CD4-positive, alpha-beta T cell (primary cell): Measurements from ENCODE around the gene ANKLE1. TPM values are rescaled to one million over a fixed set of nuclear protein-coding genes. Genes with fewer than 3 reads are reported as not detected.
"Not testable (repeated sequence)": the region's sequence is repeated elsewhere in the genome, so short reads cannot be mapped to it uniquely, and the experiment has no call there.

Experiments used
- ATAC-seq: fragments of 200-7000 bp; cut with Tn5 transposase; one replicate; pipeline ENCODE4 v1.10.0; 2022; ENCODE audit warnings: mild to moderate bottlenecking; ENCODE audit not compliant: poor library complexity
- CTCF ChIA-PET: fragments of 350-600 bp; sonication (Branson Sonifier 250); formaldehyde crosslinking; loops from one replicate; lab custom pipeline; 2021; ENCODE audit warnings: antibody characterized with exemption, inconsistent platforms; lab: Charles Lee
- POLR2A ChIA-PET: fragments of 350-600 bp; sonication (Branson Sonifier 250); formaldehyde crosslinking; loops from one replicate; lab custom pipeline; 2021; ENCODE audit warnings: antibody characterized with exemption, inconsistent platforms; lab: Charles Lee
- DNase-seq, 14 experiments: peaks; one replicate each; pipeline ENCODE4 v3.0.0-alpha.2; 2013 to 2020; ENCODE audit warnings: mixed read lengths in 2 of 14
- H3K27ac ChIP-seq, 2 donors: one replicate each; pipeline versions ENCODE4 v1.5.1 to v1.7.0; 2013; ENCODE audit warnings: low read length in 2 of 2, low read depth in 1 of 2, mild to moderate bottlenecking in 1 of 2
- H3K27me3 ChIP-seq, 2 experiments: 1 replicate in 1 of 2; 2 replicates in 1 of 2; pipeline versions ENCODE4 v1.6.1 to v1.7.0; 2013; ENCODE audit warnings: low read length in 2 of 2, control low read depth in 1 of 2, mild to moderate bottlenecking in 1 of 2, moderate library complexity in 1 of 2; ENCODE audit not compliant: insufficient read depth in 2 of 2, control insufficient read depth in 1 of 2
- H3K36me3 ChIP-seq: one replicate; pipeline ENCODE4 v1.6.1; 2013; ENCODE audit warnings: low read length, control low read depth; ENCODE audit not compliant: insufficient read depth
- H3K4me1 ChIP-seq: one replicate; pipeline ENCODE4 v1.6.1; 2013; ENCODE audit warnings: low read length, control low read depth; ENCODE audit not compliant: insufficient read depth
- H3K4me3 ChIP-seq: one replicate; pipeline ENCODE4 v1.5.1; 2013; ENCODE audit warnings: mild to moderate bottlenecking, low read length, moderate library complexity
- H3K9me3 ChIP-seq, 2 experiments: 1 replicate in 1 of 2; 2 replicates in 1 of 2; pipeline versions ENCODE4 v1.6.1 to v1.7.0; 2013; ENCODE audit warnings: low read length in 2 of 2, mild to moderate bottlenecking in 2 of 2, control low read depth in 1 of 2, moderate library complexity in 1 of 2; ENCODE audit not compliant: control insufficient read depth in 1 of 2, insufficient read depth in 1 of 2
- H3K27ac Mint-ChIP-seq: one replicate; pipeline ENCODE4 v1.8.0; 2020; ENCODE audit warnings: mixed read lengths
- H3K27me3 Mint-ChIP-seq: one replicate; pipeline ENCODE4 v1.8.0; 2021; ENCODE audit warnings: mixed read lengths
- H3K36me3 Mint-ChIP-seq: one replicate; pipeline ENCODE4 v1.8.0; 2021; ENCODE audit warnings: low read depth, mixed read lengths
- H3K4me1 Mint-ChIP-seq: one replicate; pipeline ENCODE4 v1.8.0; 2021; ENCODE audit warnings: low read depth, mixed read lengths
- H3K4me3 Mint-ChIP-seq: one replicate; pipeline ENCODE4 v1.8.0; 2020; ENCODE audit warnings: mild to moderate bottlenecking, mixed read lengths
- H3K9me3 Mint-ChIP-seq: one replicate; pipeline ENCODE4 v1.8.0; 2020; ENCODE audit warnings: mixed read lengths
- CTCF ChIP-seq: fragments of 200-600 bp; IDR thresholded peaks from one replicate; pipeline ENCODE4 v1.8.0; 2022; ENCODE audit warnings: antibody characterized with exemption, mild to moderate bottlenecking
- intact Hi-C, 2 experiments: fragments of 100-400 bp; cut with DNase I in 1 of 2; cut with micrococcal nuclease in 1 of 2; formaldehyde crosslinking; loops; one replicate each; pipeline versions ENCODE4 v1.15.1 to v1.9.0; 2023 to 2025; cut with DNase I, micrococcal nuclease
- total RNA-seq, 174 experiments: library from RNA in 2 of 174; stranded (reverse) in 2 of 174; gene quantifications; one replicate each; pipeline ENCODE4 v1.2.3 and lab custom pipeline; 2021 to 2026

The ANKLE1 gene
- total RNA-seq, 2 experiments from 2014 or later, result 0.85 to 1.9 TPM

DNA sequence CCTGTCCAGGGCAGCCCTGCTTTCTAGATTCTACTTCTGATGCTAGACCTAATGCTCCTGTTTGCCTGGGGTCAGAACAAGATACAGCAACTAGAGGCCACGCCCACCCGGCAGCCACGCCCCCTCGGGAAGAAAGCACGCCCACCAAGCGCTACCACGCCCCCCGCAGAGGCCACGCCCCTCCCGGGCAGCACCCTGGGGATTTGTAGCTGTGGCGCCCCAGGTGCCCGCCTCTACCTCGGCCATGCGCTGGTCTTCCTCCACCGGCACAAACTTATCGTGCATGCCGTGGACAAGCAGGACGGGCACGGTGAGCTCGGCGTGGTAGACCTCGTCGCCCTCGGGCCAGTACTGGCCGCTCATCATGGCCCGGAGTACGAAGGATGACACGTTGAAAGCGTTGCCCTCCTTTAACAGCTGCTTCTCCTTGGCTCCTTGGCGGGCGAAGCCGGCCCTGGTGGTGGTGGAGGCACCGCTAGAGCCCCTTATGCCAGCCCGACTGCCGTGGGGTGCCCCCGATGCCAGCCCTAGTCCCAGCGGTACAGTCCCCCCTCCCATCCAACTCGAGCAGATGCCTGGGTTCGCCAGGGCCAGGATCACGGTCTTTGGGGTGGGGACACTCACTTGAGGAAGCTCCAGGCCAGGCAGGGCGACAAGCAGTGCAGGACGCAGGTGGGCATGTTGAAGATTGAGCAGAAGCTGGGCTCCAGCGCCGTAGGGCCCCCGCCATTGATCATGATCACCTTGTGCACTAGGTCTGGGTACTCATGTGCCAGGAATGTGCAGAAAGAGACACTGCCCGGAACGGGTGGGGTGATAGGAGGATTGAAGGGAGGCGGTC is 12.6 kb downstream of the ANKLE1 start:
- Histone ChIP-seq H3K9me3 (peaks cover 0 to 9% of the 10 kb centered on the region in 2 experiments), H3K27me3 (no peaks in the 10 kb centered on the region), H3K36me3 (no peaks in the 10 kb centered on the region), H3K4me3 (no peak overlapping the region), H3K4me1 (peaks cover 18% of the 10 kb centered on the region), H3K27ac (no peak overlapping the region)
- intact Hi-C loops, result loop anchor here (5.0 kb wide), 2 partner anchors 43 to 173 kb away; partner anchors contain the start of gene GTPBP3 (in 1 of the 2)
- no peak overlapping the region for H3K4me3 Mint-ChIP-seq
- H3K27ac Mint-ChIP-seq, result no peak overlapping the region
- peak in 12 of 14 experiments; percentile 22 to 76 (median 40) for DNase-seq
- H3K4me1 Mint-ChIP-seq, result peaks cover 9% of the 10 kb centered on the region
- no peak for TF ChIP-seq CTCF
- H3K36me3 Mint-ChIP-seq, result no peaks in the 10 kb centered on the region
- no peak for ATAC-seq
- H3K27me3 Mint-ChIP-seq, result no peaks in the 10 kb centered on the region
- no peaks in the 10 kb centered on the region for H3K9me3 Mint-ChIP-seq
- CTCF ChIA-PET, result interaction anchor here (1.1 to 1.9 kb wide), 2 partner anchors 11 to 92 kb away, joined by 4 to 6 read pairs; partner anchors contain the start of gene MRPL34
- POLR2A ChIA-PET, result no interaction called here

GRCh38 chr19:17295551-17295950 is 13.8 kb downstream of the ANKLE1 start:
- H3K27ac Mint-ChIP-seq, H3K36me3 Mint-ChIP-seq, H3K9me3 ChIP-seq, H3K36me3 ChIP-seq, H3K27me3 ChIP-seq, H3K4me3 ChIP-seq, DNase-seq, H3K4me3 Mint-ChIP-seq, H3K4me1 Mint-ChIP-seq, H3K27ac ChIP-seq, H3K9me3 Mint-ChIP-seq, ATAC-seq, intact Hi-C loops, H3K27me3 Mint-ChIP-seq: not testable (repeated sequence)
- ChIA-PET POLR2A (interaction anchor here (0.7 kb wide), 1 partner anchor 80 kb away, joined by 3 read pairs; the partner anchor contains the start of gene USE1), CTCF (interaction anchor here (1.9 kb wide), 1 partner anchor 10 kb away, joined by 6 read pairs; the partner anchor contains the start of gene MRPL34)
- peaks cover 15% of the 10 kb centered on the region for H3K4me1 ChIP-seq

- no peak for ATAC-seq
- TF ChIP-seq CTCF, result no peak
- H3K9me3 ChIP-seq, result peaks cover 0 to 9% of the 10 kb centered on the region in 2 experiments
- CTCF ChIA-PET, result interaction anchor here (1.1 kb wide), 1 partner anchor 9 kb away, joined by 5 read pairs; the partner anchor contains the start of gene MRPL34
- Mint-ChIP-seq H3K4me1 (peaks cover 6% of the 10 kb centered on the region), H3K4me3 (no peak overlapping the region), H3K27ac (no peak overlapping the region), H3K36me3 (peaks cover 10% of the 10 kb centered on the region), H3K9me3 (no peaks in the 10 kb centered on the region), H3K27me3 (no peaks in the 10 kb centered on the region)
- no peak overlapping the region for H3K27ac ChIP-seq
- H3K27me3 ChIP-seq, result no peaks in the 10 kb centered on the region
- H3K4me1 ChIP-seq, result peaks cover 15% of the 10 kb centered on the region
- no peaks in the 10 kb centered on the region for H3K36me3 ChIP-seq
- DNase-seq, result no peak
- intact Hi-C loops, result no loop called here
- H3K4me3 ChIP-seq, result no peak overlapping the region
- POLR2A ChIA-PET, result interaction anchor here (0.7 to 1.2 kb wide), 2 partner anchors 9 to 81 kb away, joined by 3 to 6 read pairs; partner anchors contain the start of genes MRPL34 and USE1
Measured at GRCh38 chr19:17296273-17296672, 14.6 kb downstream of the ANKLE1 start.
